Measurements from ENCODE around the gene DNM3. TPM values are rescaled to one million over a fixed set of nuclear protein-coding genes. Genes with fewer than 3 reads are reported as not detected.

The DNM3 gene
- total and polyA plus RNA-seq, 2 of the 8 experiments (the other 6 are each of a cell fraction or from before 2014, with no cell fraction given), result 2.0 to 8.5 TPM

- DNase-seq (ENCODE audit: low read depth in 1 of 2, low spot score in 2 of 2), result no peak
- no peaks in the 10 kb centered on the region for H3K36me3 ChIP-seq (ENCODE audit: control insufficient read depth in 2 of 4, insufficient read depth in 4 of 4, low read length in 3 of 4)
- H3K23ac ChIP-seq (ENCODE audit: insufficient read length), result no peak overlapping the region
- H3K27me3 ChIP-seq (replicated peaks in 1 of 4; ENCODE audit: control insufficient read depth in 3 of 4, extremely low read depth in 1 of 4, insufficient read depth in 3 of 4, low read length in 3 of 4), result no peaks in the 10 kb centered on the region
- FAIRE-seq, result no peak
- no peak overlapping the region for H2AK5ac ChIP-seq (ENCODE audit: low read depth, low read length)
- H3K27ac ChIP-seq (ENCODE audit: low read depth, low read length), result no peak overlapping the region
- H2BK12ac ChIP-seq (ENCODE audit: low read depth, low read length), result no peak overlapping the region
- no peaks in the 10 kb centered on the region for H4K20me1 ChIP-seq (replicated peaks in 1 of 2; ENCODE audit: control insufficient read depth in 1 of 2, insufficient read depth in 2 of 2, low read length in 2 of 2)
- no peak overlapping the region for H2BK15ac ChIP-seq (ENCODE audit: low read length)
- no peak overlapping the region for H2AFZ ChIP-seq (ENCODE audit: low read length)
- no peak overlapping the region for H3K4ac ChIP-seq (replicated peaks; ENCODE audit: insufficient read length, low read depth, low read length)
- H4K8ac ChIP-seq (ENCODE audit: extremely low read depth, insufficient read depth, low read length), result no peak overlapping the region
- no peak overlapping the region for H3K18ac ChIP-seq (ENCODE audit: extremely low read depth, low read length)
- no peak overlapping the region for H4K91ac ChIP-seq (replicated peaks; ENCODE audit: insufficient read length, low read length)
- no peak overlapping the region for H2BK5ac ChIP-seq (ENCODE audit: low read depth, low read length)
- H3K9ac ChIP-seq (replicated peaks in 1 of 4; ENCODE audit: extremely low read depth in 1 of 4, low read depth in 3 of 4, low read length in 3 of 4), result no peak overlapping the region
- no peaks in the 10 kb centered on the region for H3K9me3 ChIP-seq (ENCODE audit: insufficient read depth in 2 of 2, low read depth in 1 of 2, low read length in 1 of 2)
- H3K23me2 ChIP-seq (ENCODE audit: low read depth, low read length), result no peaks in the 10 kb centered on the region
- CTCF ChIA-PET (ENCODE audit: partially characterized antibody), result interaction anchor here (0.9 to 1.5 kb wide), 3 partner anchors 13 to 74 kb away, joined by 3 to 5 read pairs (median 5); no protein-coding TSS in a partner anchor
- H3K79me2 ChIP-seq (ENCODE audit: control insufficient read depth in 1 of 2, insufficient read depth in 2 of 2, low read length in 2 of 2), result no peaks in the 10 kb centered on the region
- H3K4me3 ChIP-seq (ENCODE audit: extremely low read depth in 1 of 4, insufficient read depth in 2 of 4, low read depth in 3 of 4, low read length in 4 of 4), result no peak overlapping the region
- no peaks in the 10 kb centered on the region for H3K79me1 ChIP-seq (ENCODE audit: low read depth, low read length)
- no peak overlapping the region for H2BK120ac ChIP-seq (replicated peaks; ENCODE audit: low read depth, low read length)
- H3K4me2 ChIP-seq (ENCODE audit: insufficient read depth in 1 of 2, low read depth in 2 of 2, low read length in 2 of 2), result no peak overlapping the region
- POLR2A ChIA-PET (ENCODE audit: partially characterized antibody), result no interaction called here
- no peak overlapping the region for H4K5ac ChIP-seq (ENCODE audit: insufficient read length, low read depth, low read length)
- 96% methylated on average over 1 of the region's 1 CpG; no CpG with 5 or more reads in 1 of the 2 experiments for WGBS, 2 experiments (ENCODE audit: extremely low coverage in 1 of 2, insufficient coverage in 1 of 2, insufficient read length in 1 of 2, insufficient replicate concordance in 2 of 2, low coverage in 1 of 2, low lambda C conversion rate in 2 of 2, missing lambda C conversion rate in 1 of 2)
- no peaks in the 10 kb centered on the region for H3K4me1 ChIP-seq (replicated peaks in 1 of 4; ENCODE audit: control insufficient read depth in 3 of 4, insufficient read depth in 4 of 4, low read length in 3 of 4)
- no peak overlapping the region for H3K56ac ChIP-seq (replicated peaks; ENCODE audit: insufficient read length, low read depth, low read length)
- no peak overlapping the region for H2BK20ac ChIP-seq (ENCODE audit: low read length)
- H3K14ac ChIP-seq (ENCODE audit: insufficient read length), result no peak overlapping the region
- TF ChIP-seq E2F6 (IDR thresholded peaks at IDR 0.05) (no peak), TAF1 (IDR thresholded peaks at IDR 0.05; ENCODE audit: low read depth, low read length) (no peak), SIN3A (conservative IDR thresholded peaks at IDR 0.05 in 1 of 2, IDR thresholded peaks at IDR 0.05 in 1 of 2; ENCODE audit: low read depth in 1 of 2, low read length in 2 of 2) (no peak), SUZ12 (IDR thresholded peaks at IDR 0.05; ENCODE audit: low read length) (no peak), CBX5 (IDR thresholded peaks at IDR 0.05; ENCODE audit: low read depth, low read length) (no peak), POLR2AphosphoS5 (IDR thresholded peaks at IDR 0.05; ENCODE audit: low read depth, low read length) (no peak), ASH2L (IDR thresholded peaks at IDR 0.05; ENCODE audit: low read length) (no peak), TCF12 (IDR thresholded peaks at IDR 0.05; ENCODE audit: low read depth, low read length) (no peak), EZH2 (IDR thresholded peaks at IDR 0.05; ENCODE audit: low read depth, low read length, severe bottlenecking) (no peak), SRF (IDR thresholded peaks at IDR 0.05; ENCODE audit: low read depth, low read length) (no peak), CBX8 (IDR thresholded peaks at IDR 0.05; ENCODE audit: borderline replicate concordance, low read depth, low read length) (no peak), BRCA1 (IDR thresholded peaks at IDR 0.05; ENCODE audit: low read depth, low read length) (no peak)
- TF ChIP-seq, protein P1, sequence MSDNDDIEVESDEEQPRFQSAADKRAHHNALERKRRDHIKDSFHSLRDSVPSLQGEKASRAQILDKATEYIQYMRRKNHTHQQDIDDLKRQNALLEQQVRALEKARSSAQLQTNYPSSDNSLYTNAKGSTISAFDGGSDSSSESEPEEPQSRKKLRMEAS (IDR thresholded peaks at IDR 0.05), result no peak
These were observed 14.1 kb downstream of the DNM3 start for GRCh38 chr1:171855381-171855780.

Measured in H1 (cell line).